Prostate gland (tissue), 2 donors: ENCODE results near the gene KRT76. TPM values are rescaled to one million over a fixed set of nuclear protein-coding genes. Genes with fewer than 3 reads are reported as not detected.
"Not testable (repeated sequence)": the region's sequence is repeated elsewhere in the genome, so short reads cannot be mapped to it uniquely, and the experiment has no call there.

Experiments
- DNase-seq: peaks from one replicate; pipeline ENCODE4 v3.0.0-alpha.2; 2019; ENCODE audit warnings: low spot score
- H3K27ac ChIP-seq, 2 donors: fragments of 200-600 bp; sonication (generic); 2 replicates each; pipeline ENCODE4 v1.5.1; 2017 to 2019
- H3K27me3 ChIP-seq: fragments of 200-600 bp; sonication (generic); replicated peaks from 2 replicates; pipeline ENCODE4 v1.5.1; 2019; ENCODE audit not compliant: insufficient read depth
- H3K36me3 ChIP-seq, 2 donors: fragments of 200-600 bp; sonication (generic); 1 replicate in 1 of 2; 2 replicates in 1 of 2; pipeline versions ENCODE4 v1.5.1 to v1.8.1; 2017 to 2019
- H3K4me1 ChIP-seq: fragments of 200-600 bp; sonication (generic); replicated peaks from 2 replicates; pipeline ENCODE4 v1.5.1; 2019
- H3K4me3 ChIP-seq, 2 donors: fragments of 200-600 bp; sonication (generic); 2 replicates each; pipeline ENCODE4 v1.5.1; 2017 to 2019
- H3K9me3 ChIP-seq: fragments of 200-600 bp; sonication (generic); 2 replicates; pipeline ENCODE4 v1.5.1; 2017
- POLR2A ChIP-seq: fragments of 450-650 bp; IDR thresholded peaks from one replicate; pipeline ENCODE4 v1.6.1; 2016; ENCODE audit warnings: antibody characterized with exemption, mild to moderate bottlenecking
- POLR2AphosphoS5 ChIP-seq: sonication (generic); formaldehyde crosslinking; IDR thresholded peaks from one replicate; pipeline ENCODE4 v1.6.1; 2017; ENCODE audit warnings: antibody characterized with exemption
- WGBS: methylation state at CpG from one replicate; pipeline ENCODE4 v1.1.5; 2018; 5-methylcytosine and 5-hydroxymethylcytosine counted together
- intact Hi-C: fragments of 100-400 bp; cut with DNase I; formaldehyde crosslinking; loops from one replicate; pipeline ENCODE4 v1.14.2; 2022
- total RNA-seq, 2 donors: library from RNA; depleted of rRNA; stranded (reverse); fragments of >200 nt; gene quantifications; one replicate each; pipeline ENCODE4 v1.1.0, GENCODE V29; 2016
- TF ChIP-seq, protein P1 (sequence below), 4 experiments: fragments of 200-600 bp in 2 of 4; fragments of 450-650 bp in 2 of 4; sonication (generic) in 2 of 4; IDR thresholded peaks; 1 replicate in 3 of 4; 2 replicates in 1 of 4; pipeline ENCODE4 v1.5.1; 2016 to 2019; ENCODE audit warnings: antibody characterized with exemption in 4 of 4, mild to moderate bottlenecking in 2 of 4, moderate library complexity in 2 of 4

KRT76 gene
- total RNA-seq, 2 donors from 2014 or later, result not detected

DNA sequence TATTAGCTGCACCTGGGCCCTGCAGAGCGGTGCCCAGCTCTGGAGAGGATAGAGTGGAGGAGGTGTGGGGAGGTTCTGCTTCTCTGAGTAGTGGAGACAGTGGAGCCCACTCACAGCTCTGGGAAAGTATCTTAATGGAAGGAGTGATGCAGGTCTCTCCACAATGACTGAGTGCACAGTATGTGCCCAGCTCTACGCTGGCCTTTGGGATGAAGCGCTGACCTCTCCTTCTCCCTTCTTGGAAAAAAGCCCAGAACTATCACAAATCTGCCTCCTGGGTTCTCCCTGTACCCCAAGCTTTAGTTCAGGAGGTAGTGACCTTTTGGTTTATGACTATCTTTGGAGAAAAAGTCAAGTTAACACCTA lies 19.3 kb upstream of the KRT76 start:
- TF ChIP-seq, protein P1, sequence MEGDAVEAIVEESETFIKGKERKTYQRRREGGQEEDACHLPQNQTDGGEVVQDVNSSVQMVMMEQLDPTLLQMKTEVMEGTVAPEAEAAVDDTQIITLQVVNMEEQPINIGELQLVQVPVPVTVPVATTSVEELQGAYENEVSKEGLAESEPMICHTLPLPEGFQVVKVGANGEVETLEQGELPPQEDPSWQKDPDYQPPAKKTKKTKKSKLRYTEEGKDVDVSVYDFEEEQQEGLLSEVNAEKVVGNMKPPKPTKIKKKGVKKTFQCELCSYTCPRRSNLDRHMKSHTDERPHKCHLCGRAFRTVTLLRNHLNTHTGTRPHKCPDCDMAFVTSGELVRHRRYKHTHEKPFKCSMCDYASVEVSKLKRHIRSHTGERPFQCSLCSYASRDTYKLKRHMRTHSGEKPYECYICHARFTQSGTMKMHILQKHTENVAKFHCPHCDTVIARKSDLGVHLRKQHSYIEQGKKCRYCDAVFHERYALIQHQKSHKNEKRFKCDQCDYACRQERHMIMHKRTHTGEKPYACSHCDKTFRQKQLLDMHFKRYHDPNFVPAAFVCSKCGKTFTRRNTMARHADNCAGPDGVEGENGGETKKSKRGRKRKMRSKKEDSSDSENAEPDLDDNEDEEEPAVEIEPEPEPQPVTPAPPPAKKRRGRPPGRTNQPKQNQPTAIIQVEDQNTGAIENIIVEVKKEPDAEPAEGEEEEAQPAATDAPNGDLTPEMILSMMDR (IDR thresholded peaks at IDR 0.05), result no peak
- TF ChIP-seq POLR2A (no peak), POLR2AphosphoS5 (no peak)
- Histone ChIP-seq H3K9me3 (no peaks in the 10 kb centered on the region), H3K4me1 (no peaks in the 10 kb centered on the region), H3K27me3 (peaks cover 2% of the 10 kb centered on the region), H3K4me3 (no peak overlapping the region), H3K36me3 (no peaks in the 10 kb centered on the region), H3K27ac (no peak overlapping the region)
- no peak for DNase-seq
- intact Hi-C loops, result no loop called here
- 98% methylated on average over 3 of the region's 3 CpGs for WGBS

DNA sequence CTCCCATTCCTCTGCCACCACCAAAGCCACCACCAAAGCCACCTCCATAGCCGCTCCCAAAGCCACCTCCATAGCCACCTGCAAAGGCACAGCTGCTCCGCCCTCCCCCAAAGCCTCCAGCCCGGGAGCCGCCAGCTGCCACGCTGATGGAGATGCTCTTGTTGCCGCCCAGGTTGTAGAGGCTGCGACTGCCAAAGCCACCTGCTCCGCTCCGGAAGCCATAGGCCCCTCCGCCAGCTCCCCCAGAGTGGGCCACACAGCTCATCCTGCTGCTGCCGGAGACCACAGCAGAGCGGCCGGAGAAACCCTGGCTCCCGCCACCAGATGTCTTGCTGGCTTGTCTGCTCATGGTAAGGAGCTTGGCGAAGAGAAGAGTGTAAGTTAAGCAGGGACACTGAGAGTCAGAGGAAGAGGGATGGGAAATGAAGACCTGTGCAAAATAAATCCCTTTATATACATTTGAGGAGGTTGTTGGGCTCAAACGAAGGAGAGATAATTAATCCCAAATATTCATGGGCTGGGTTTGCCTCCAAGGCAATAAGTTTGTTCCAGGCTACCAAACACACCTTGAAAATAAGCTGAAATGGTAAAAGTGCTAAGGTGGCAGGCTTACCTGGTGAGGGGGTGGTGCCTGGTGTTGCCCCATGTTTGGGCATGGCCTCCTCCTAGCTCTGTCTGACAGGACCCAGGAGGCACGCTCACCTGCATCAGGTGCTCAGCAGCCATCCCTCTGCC lies 18.7 kb upstream of the KRT76 start, which contains the start of gene KRT3:
KRT3 (minus strand) TSS at position 424 of the 735 bp plus-strand sequence; CDS start at position 349, 75 bp downstream.
- intact Hi-C loops, result no loop called here
- Histone ChIP-seq H3K27ac (no peak within 1 kb of the TSS), H3K36me3 (no peaks in the 10 kb centered on the region), H3K9me3 (no peaks in the 10 kb centered on the region), H3K4me3 (no peak within 1 kb of the TSS), H3K4me1 (no peaks in the 10 kb centered on the region), H3K27me3 (peaks cover 4% of the 10 kb centered on the region)
- TF ChIP-seq, protein P1 (IDR thresholded peaks at IDR 0.05), result no peak
- no peak for TF ChIP-seq POLR2AphosphoS5
- no peak for TF ChIP-seq POLR2A
- 91% methylated on average over 17 of the region's 17 CpGs for WGBS
- DNase-seq, result no peak

DNA sequence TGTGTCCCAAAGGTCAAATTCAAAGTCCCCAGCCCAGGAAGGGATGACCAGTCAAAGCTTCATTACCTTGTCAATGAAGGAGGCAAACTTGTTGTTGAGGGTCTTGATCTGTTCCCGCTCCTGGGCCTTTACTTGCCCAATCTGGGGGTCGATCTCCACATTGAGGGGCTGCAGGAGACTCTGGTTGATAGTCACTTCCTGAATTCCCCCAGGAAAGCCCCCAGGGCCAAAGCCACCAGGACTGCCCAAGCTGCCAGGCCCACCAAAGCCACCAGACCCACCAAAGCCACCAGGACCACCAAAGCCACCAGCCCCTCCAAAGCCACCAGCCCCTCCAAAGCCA lies 18.2 kb upstream of the KRT76 start:
- DNase-seq, H3K4me1 ChIP-seq, H3K9me3 ChIP-seq, H3K4me3 ChIP-seq, H3K36me3 ChIP-seq, H3K27me3 ChIP-seq, intact Hi-C loops, H3K27ac ChIP-seq: not testable (repeated sequence)
- 94% methylated on average over 2 of the region's 2 CpGs for WGBS

DNA sequence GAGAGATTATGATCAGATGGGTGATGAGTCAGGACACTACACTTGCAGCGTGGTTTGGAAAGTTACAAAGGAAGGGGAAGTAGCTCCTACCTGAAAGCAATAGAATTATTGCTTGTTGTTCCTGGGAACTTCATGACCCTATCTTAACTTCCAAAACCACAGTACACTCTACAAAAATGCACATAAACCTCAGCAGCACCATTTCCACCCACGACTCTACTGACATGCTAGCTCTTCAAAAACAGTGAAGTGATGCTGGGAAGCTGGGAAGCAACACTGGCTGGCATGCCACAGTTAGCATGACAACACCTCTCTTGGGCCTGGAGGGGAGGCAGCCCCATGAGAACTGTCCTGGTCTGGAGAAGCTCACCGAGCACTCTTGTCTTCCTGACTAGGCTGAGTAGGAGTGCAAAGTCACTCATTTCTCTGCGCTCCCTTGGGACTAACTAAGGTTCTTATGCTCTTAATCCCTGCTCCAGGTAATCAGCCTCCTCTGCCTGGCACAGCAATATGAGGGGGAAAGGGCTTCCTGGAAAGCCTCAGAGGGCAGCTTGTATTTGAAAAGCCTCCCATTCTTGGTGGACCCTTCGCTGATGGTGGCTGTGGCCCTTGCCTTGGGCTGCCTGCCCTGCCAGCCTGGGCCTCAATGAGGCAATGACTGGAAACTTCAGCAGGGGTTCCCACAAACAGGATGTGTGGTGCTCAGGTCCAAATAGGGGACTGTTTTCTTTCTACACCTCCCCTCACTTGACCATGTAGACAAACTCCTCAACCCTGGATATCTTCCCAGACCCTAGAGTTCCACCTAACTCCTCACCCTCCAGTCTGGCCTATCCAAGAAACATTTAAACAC lies 17.6 kb upstream of the KRT76 start:
- H3K9me3 ChIP-seq, result no peaks in the 10 kb centered on the region
- DNase-seq, result no peak
- no peaks in the 10 kb centered on the region for H3K36me3 ChIP-seq
- H3K27ac ChIP-seq, result no peak overlapping the region
- WGBS, result 76% methylated on average over 5 of the region's 5 CpGs
- H3K4me1 ChIP-seq, result no peaks in the 10 kb centered on the region
- TF ChIP-seq POLR2A (no peak), POLR2AphosphoS5 (no peak)
- TF ChIP-seq, protein P1 (IDR thresholded peaks at IDR 0.05), result no peak
- H3K4me3 ChIP-seq, result no peak overlapping the region
- intact Hi-C loops, result no loop called here
- H3K27me3 ChIP-seq, result peaks cover 8% of the 10 kb centered on the region

DNA sequence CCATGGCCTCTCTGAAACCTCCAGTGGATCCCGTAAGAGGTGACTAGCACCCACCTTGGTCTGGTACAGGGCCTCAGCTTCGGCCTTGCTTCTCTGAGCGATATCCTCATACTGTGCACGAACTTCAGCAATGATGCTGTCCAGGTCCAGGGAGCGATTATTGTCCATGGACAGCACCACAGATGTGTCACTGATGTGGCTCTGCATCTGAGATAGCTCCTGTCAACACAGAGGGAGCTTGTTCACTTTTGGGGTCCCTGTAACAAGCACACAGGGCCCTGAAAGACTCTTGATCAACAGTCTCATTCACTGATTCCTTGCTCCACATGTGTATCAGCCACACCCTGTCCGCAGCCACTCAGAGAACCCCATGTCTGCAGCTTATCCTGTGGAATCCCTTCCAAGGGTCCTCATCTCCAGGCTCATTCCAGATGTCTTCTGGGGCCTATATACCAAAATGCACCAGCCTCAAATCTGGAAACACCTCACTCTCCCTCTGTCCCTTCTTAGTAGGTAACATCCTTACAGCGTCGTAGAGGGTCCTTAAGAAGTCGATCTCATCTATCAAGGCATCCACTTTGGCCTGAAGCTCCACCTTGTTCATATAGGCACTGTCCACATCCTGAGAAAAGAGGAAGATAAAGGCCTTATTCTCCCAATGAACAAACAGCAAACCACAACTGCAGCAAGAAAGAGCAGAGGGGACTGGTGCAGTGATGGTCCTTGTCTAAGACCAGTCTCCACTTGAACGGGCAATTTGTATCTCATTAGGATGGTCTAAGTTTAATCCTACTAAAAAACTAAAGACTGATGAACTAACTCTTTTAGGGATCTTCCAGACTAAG lies 15.3 kb upstream of the KRT76 start:
- Histone ChIP-seq H3K9me3 (no peaks in the 10 kb centered on the region), H3K27ac (no peak overlapping the region), H3K36me3 (no peaks in the 10 kb centered on the region), H3K27me3 (peaks cover 9% of the 10 kb centered on the region), H3K4me1 (no peaks in the 10 kb centered on the region), H3K4me3 (no peak overlapping the region)
- intact Hi-C loops, result no loop called here
- WGBS, result 82% methylated on average over 10 of the region's 10 CpGs
- no peak for DNase-seq
- TF ChIP-seq, protein P1 (IDR thresholded peaks at IDR 0.05), result no peak
- no peak for TF ChIP-seq POLR2A
- TF ChIP-seq POLR2AphosphoS5, result no peak
